HCT116 (cell line): Measurements from ENCODE around the gene ENO2.

Experiments
- CBX3 ChIP-seq: IDR thresholded peaks from 2 replicates; pipeline ENCODE4 v1.6.1; 2012; ENCODE audit warnings: low read depth
- EZH2 ChIP-seq: fragments of 200-600 bp; sonication (generic); IDR thresholded peaks from 2 replicates; pipeline ENCODE4 v1.6.1; 2017; ENCODE audit warnings: antibody characterized with exemption, mixed run types
- JUND ChIP-seq: IDR thresholded peaks from 2 replicates; pipeline ENCODE4 v1.6.1; 2012
- POLR2AphosphoS5 ChIP-seq: IDR thresholded peaks from 2 replicates; pipeline ENCODE4 v1.6.1; 2011; ENCODE audit warnings: mild to moderate bottlenecking, low read depth, low read length, moderate library complexity
- RAD21 ChIP-seq: IDR thresholded peaks from 2 replicates; pipeline ENCODE4 v1.6.1; 2012; ENCODE audit warnings: low read depth, mild to moderate bottlenecking
- SIN3A ChIP-seq: IDR thresholded peaks from 2 replicates; pipeline ENCODE4 v1.6.1; 2012; ENCODE audit warnings: low read depth
- SRF ChIP-seq: IDR thresholded peaks from 2 replicates; pipeline ENCODE4 v1.6.1; 2012; ENCODE audit warnings: low read depth
- TF ChIP-seq, protein P1 (sequence below): IDR thresholded peaks from 2 replicates; pipeline ENCODE4 v1.6.1; 2012
- TF ChIP-seq, protein P2 (sequence below), 3 experiments: fragments of 200-600 bp in 1 of 3; sonication (generic) in 1 of 3; IDR thresholded peaks in 2 of 3; conservative IDR thresholded peaks in 1 of 3; 2 replicates each; pipeline ENCODE4 v1.5.1; 2012 to 2017; ENCODE audit warnings: low read depth in 2 of 3, low read length in 2 of 3, antibody characterized with exemption in 1 of 3, borderline replicate concordance in 1 of 3, control low read depth in 1 of 3, mild to moderate bottlenecking in 1 of 3, mixed read lengths in 1 of 3, mixed run types in 1 of 3, moderate library complexity in 1 of 3; ENCODE audit not compliant: insufficient read depth in 1 of 3
- TF ChIP-seq, protein P3 (sequence below): IDR thresholded peaks from 2 replicates; pipeline ENCODE4 v1.6.1; 2012; ENCODE audit warnings: low read depth

DNA sequence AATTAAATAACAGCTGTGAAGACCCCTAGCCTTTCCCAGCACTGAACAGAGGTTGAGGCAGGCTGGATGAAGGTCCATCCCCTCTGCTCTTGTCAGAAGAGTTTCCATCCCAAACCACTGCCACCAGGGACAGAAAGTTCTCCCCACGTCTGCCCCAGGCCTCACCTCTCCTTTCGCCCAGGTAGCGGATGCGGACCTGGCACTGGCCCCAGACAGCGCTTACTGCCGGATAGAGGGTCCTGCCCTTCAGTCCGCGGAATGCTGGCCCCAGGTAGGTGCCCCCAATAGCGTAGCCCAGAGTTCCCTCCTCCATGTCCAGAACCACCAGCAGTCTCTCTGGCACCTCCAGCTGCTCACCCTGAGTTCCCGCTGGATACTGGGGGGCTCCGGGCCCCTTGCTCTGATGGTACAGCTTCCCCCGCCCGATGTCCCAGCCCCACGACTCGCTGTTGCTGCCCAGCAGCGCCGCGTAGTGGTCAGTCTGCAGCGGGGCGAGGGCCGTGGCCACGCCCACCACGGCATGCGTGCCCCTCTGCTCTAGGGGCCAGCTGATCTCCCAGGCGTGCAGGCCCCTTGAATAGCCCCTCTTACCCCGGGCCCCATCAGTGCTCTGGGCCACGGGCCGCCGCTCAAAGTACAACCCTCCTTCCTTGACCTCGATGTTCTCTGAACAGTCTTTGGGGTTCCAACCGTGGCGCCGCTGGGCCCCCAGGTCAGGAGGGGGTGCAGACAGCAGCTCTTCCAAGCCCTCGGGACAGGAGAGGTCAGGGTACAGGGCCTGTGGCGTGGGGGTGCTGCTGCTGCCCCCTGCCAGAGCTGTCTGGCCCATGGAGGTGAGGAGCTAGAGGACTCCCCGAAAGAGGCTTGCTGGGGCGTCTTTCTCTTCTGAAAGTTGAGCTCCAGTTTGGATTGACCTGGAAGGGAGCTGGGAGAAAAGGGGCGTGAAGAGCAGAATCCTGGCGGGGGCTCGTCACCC is 42.0 kb upstream of the ENO2 start:
- TF ChIP-seq, protein P1, sequence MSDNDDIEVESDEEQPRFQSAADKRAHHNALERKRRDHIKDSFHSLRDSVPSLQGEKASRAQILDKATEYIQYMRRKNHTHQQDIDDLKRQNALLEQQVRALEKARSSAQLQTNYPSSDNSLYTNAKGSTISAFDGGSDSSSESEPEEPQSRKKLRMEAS: no peak
- TF ChIP-seq EZH2: no peak
- TF ChIP-seq, protein P2, sequence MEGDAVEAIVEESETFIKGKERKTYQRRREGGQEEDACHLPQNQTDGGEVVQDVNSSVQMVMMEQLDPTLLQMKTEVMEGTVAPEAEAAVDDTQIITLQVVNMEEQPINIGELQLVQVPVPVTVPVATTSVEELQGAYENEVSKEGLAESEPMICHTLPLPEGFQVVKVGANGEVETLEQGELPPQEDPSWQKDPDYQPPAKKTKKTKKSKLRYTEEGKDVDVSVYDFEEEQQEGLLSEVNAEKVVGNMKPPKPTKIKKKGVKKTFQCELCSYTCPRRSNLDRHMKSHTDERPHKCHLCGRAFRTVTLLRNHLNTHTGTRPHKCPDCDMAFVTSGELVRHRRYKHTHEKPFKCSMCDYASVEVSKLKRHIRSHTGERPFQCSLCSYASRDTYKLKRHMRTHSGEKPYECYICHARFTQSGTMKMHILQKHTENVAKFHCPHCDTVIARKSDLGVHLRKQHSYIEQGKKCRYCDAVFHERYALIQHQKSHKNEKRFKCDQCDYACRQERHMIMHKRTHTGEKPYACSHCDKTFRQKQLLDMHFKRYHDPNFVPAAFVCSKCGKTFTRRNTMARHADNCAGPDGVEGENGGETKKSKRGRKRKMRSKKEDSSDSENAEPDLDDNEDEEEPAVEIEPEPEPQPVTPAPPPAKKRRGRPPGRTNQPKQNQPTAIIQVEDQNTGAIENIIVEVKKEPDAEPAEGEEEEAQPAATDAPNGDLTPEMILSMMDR (IDR thresholded peaks at IDR 0.05 in 2 of 3, conservative IDR thresholded peaks at IDR 0.05 in 1 of 3; ENCODE audit: borderline replicate concordance in 1 of 3, insufficient read depth in 1 of 3, low read depth in 2 of 3, low read length in 2 of 3): peak in 2 of 3 experiments; percentile 87 to 96; a peak in 4 of 6 replicates
- TF ChIP-seq, protein P3, sequence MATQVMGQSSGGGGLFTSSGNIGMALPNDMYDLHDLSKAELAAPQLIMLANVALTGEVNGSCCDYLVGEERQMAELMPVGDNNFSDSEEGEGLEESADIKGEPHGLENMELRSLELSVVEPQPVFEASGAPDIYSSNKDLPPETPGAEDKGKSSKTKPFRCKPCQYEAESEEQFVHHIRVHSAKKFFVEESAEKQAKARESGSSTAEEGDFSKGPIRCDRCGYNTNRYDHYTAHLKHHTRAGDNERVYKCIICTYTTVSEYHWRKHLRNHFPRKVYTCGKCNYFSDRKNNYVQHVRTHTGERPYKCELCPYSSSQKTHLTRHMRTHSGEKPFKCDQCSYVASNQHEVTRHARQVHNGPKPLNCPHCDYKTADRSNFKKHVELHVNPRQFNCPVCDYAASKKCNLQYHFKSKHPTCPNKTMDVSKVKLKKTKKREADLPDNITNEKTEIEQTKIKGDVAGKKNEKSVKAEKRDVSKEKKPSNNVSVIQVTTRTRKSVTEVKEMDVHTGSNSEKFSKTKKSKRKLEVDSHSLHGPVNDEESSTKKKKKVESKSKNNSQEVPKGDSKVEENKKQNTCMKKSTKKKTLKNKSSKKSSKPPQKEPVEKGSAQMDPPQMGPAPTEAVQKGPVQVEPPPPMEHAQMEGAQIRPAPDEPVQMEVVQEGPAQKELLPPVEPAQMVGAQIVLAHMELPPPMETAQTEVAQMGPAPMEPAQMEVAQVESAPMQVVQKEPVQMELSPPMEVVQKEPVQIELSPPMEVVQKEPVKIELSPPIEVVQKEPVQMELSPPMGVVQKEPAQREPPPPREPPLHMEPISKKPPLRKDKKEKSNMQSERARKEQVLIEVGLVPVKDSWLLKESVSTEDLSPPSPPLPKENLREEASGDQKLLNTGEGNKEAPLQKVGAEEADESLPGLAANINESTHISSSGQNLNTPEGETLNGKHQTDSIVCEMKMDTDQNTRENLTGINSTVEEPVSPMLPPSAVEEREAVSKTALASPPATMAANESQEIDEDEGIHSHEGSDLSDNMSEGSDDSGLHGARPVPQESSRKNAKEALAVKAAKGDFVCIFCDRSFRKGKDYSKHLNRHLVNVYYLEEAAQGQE: no peak
- no peak for TF ChIP-seq SIN3A
- TF ChIP-seq RAD21: no peak
- TF ChIP-seq POLR2AphosphoS5: peak; percentile 56
- no peak for TF ChIP-seq CBX3
- TF ChIP-seq JUND: no peak
- TF ChIP-seq SRF: no peak
